ENCODE measurements around the gene CLDN5.

DNA sequence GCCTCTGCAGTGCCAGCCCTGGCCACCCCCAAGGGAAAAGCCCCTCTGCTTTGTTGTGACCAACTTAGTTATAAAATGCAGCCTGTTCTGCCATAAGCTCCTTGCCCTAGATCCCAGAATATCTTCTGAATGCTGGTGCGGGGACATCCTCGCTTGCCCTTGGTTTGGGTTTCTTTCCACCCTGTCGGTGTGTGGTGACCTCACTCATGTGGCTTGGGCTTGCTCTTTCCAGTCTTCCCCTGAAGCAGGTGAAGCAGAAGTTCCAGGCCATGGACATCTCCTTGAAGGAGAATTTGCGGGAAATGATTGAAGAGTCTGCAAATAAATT lies 16.7 kb downstream of the CLDN5 start:
- TF ChIP-seq, protein P1, sequence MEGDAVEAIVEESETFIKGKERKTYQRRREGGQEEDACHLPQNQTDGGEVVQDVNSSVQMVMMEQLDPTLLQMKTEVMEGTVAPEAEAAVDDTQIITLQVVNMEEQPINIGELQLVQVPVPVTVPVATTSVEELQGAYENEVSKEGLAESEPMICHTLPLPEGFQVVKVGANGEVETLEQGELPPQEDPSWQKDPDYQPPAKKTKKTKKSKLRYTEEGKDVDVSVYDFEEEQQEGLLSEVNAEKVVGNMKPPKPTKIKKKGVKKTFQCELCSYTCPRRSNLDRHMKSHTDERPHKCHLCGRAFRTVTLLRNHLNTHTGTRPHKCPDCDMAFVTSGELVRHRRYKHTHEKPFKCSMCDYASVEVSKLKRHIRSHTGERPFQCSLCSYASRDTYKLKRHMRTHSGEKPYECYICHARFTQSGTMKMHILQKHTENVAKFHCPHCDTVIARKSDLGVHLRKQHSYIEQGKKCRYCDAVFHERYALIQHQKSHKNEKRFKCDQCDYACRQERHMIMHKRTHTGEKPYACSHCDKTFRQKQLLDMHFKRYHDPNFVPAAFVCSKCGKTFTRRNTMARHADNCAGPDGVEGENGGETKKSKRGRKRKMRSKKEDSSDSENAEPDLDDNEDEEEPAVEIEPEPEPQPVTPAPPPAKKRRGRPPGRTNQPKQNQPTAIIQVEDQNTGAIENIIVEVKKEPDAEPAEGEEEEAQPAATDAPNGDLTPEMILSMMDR (IDR thresholded peaks at IDR 0.05; ENCODE audit: insufficient read depth, low read length), result no peak
- TF ChIP-seq POLR2AphosphoS5 (IDR thresholded peaks at IDR 0.05; ENCODE audit: low read depth) (no peak), GABPA (IDR thresholded peaks at IDR 0.05; ENCODE audit: low read depth) (no peak), REST (IDR thresholded peaks at IDR 0.05; ENCODE audit: insufficient replicate concordance, low read depth) (no peak)
